Peyer's patch (tissue), 4 donors: ENCODE measurements around the gene PLN. TPM values are rescaled to one million over a fixed set of nuclear protein-coding genes. Genes with fewer than 3 reads are reported as not detected.

ENCODE experiments used
- DNase-seq, 3 donors: peaks; one replicate each; pipeline ENCODE4 v3.0.0-alpha.2; 2017 to 2019
- H3K27ac ChIP-seq, 4 donors: fragments of 200-600 bp; sonication (generic); one replicate each; pipeline ENCODE4 v1.5.1; 2016 to 2019
- H3K27me3 ChIP-seq, 2 donors: fragments of 200-600 bp; sonication (generic); one replicate each; pipeline ENCODE4 v1.5.1; 2019
- H3K36me3 ChIP-seq, 3 donors: fragments of 200-600 bp; sonication (generic); one replicate each; pipeline ENCODE4 v1.5.1; 2016 to 2019
- H3K4me1 ChIP-seq, 4 donors: fragments of 200-600 bp; sonication (generic); one replicate each; pipeline ENCODE4 v1.5.1; 2016 to 2019
- H3K4me3 ChIP-seq, 4 donors: fragments of 200-600 bp; sonication (generic); 1 replicate in 3 of 4; 2 replicates in 1 of 4; pipeline ENCODE4 v1.5.1; 2016 to 2019; ENCODE audit warnings: mild to moderate bottlenecking in 1 of 4
- H3K9me3 ChIP-seq, 4 donors: fragments of 200-600 bp; sonication (generic); one replicate each; pipeline ENCODE4 v1.5.1; 2016 to 2019; ENCODE audit warnings: mild to moderate bottlenecking in 1 of 4
- POLR2A ChIP-seq, 2 donors: fragments of 450-650 bp; IDR thresholded peaks; one replicate each; pipeline ENCODE4 v1.5.1; 2017; ENCODE audit warnings: antibody characterized with exemption in 2 of 2, mild to moderate bottlenecking in 2 of 2, moderate library complexity in 2 of 2
- total RNA-seq, 4 donors: library from RNA; depleted of rRNA; stranded (reverse); fragments of >200 nt; gene quantifications; one replicate each; pipeline ENCODE4 v1.1.0, GENCODE V29; 2016
- TF ChIP-seq, protein P1 (sequence below), 6 experiments: fragments of 450-650 bp in 4 of 6; fragments of 200-600 bp in 2 of 6; sonication (generic) in 1 of 6; IDR thresholded peaks; one replicate each; pipeline ENCODE4 v1.5.1; 2017 to 2019; ENCODE audit warnings: antibody characterized with exemption in 6 of 6, mild to moderate bottlenecking in 3 of 6, moderate library complexity in 1 of 6

Gene PLN
- total RNA-seq, 4 donors from 2014 or later, result 6.1 to 28.9 (median 12.2) TPM

DNA sequence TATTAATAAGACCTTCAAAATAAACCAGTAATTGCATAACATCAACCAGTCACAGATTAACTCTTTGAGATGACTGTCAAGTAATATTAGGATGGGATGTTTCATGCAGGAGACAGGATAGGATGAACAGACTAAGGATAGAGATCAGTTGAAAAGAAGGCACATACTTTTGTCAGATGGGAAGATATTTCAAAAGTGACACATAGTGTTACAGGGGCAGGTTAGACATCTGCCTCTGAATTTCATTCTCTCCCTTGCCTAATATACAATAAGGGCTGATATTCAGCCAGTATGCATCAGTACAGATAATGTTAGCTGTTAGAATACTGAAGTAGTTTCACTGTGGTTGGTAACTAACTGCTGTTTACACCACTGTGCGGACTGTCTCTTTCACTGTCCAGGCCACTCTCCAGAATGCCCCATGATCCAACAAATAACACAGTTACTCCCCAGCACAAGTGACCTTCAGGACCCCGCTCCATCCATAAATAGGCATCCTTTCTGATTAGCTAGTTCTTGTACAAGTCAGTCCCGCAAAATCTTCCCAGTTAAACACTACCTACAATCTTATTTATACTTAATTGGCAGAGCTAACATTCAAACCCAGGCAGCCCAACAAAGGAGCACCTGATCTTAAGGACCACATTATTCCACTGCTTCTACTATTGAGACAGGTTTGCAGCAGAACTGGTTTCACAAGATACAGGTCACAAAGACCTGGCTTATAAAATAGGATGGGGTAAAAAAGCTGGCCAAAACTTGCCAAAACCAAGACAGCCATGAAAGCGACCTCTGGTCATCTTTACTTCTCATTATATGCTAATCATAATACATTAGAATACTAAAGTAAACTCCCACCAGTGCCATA is 21.9 kb upstream of the PLN start:
- Histone ChIP-seq H3K4me3 (no peak overlapping the region), H3K27ac (peak overlapping the region in 1 of 4 donors; percentile 47), H3K27me3 (no peaks in the 10 kb centered on the region), H3K36me3 (no peaks in the 10 kb centered on the region), H3K4me1 (no peaks in the 10 kb centered on the region), H3K9me3 (no peaks in the 10 kb centered on the region)
- DNase-seq, result no peak
- no peak for TF ChIP-seq POLR2A (IDR thresholded peaks at IDR 0.05)
- TF ChIP-seq, protein P1, sequence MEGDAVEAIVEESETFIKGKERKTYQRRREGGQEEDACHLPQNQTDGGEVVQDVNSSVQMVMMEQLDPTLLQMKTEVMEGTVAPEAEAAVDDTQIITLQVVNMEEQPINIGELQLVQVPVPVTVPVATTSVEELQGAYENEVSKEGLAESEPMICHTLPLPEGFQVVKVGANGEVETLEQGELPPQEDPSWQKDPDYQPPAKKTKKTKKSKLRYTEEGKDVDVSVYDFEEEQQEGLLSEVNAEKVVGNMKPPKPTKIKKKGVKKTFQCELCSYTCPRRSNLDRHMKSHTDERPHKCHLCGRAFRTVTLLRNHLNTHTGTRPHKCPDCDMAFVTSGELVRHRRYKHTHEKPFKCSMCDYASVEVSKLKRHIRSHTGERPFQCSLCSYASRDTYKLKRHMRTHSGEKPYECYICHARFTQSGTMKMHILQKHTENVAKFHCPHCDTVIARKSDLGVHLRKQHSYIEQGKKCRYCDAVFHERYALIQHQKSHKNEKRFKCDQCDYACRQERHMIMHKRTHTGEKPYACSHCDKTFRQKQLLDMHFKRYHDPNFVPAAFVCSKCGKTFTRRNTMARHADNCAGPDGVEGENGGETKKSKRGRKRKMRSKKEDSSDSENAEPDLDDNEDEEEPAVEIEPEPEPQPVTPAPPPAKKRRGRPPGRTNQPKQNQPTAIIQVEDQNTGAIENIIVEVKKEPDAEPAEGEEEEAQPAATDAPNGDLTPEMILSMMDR (IDR thresholded peaks at IDR 0.05), result no peak

DNA sequence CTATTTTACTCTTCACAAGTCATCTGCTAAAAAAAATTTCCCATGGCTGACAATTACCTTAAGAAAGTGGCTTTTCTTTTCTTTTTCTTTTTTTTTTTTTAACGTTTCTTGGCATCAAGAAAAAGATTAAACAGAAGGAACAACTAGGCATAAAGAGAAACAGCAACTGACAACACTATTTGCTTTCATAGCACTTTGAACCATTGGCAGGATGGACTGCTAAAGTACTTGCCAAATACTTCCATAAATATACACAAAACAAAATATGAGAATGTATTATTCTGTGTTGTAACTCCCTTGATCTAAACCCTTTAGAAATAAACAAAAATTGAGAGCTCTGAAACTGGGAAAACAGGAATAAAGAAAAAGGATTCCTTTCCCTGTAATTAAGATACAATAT is 20.0 kb upstream of the PLN start:
- DNase-seq, result no peak
- Histone ChIP-seq H3K27me3 (no peaks in the 10 kb centered on the region), H3K36me3 (no peaks in the 10 kb centered on the region), H3K9me3 (no peaks in the 10 kb centered on the region), H3K27ac (no peak overlapping the region), H3K4me3 (no peak overlapping the region), H3K4me1 (no peaks in the 10 kb centered on the region)
- no peak for TF ChIP-seq POLR2A (IDR thresholded peaks at IDR 0.05)
- TF ChIP-seq, protein P1 (IDR thresholded peaks at IDR 0.05), result no peak

DNA sequence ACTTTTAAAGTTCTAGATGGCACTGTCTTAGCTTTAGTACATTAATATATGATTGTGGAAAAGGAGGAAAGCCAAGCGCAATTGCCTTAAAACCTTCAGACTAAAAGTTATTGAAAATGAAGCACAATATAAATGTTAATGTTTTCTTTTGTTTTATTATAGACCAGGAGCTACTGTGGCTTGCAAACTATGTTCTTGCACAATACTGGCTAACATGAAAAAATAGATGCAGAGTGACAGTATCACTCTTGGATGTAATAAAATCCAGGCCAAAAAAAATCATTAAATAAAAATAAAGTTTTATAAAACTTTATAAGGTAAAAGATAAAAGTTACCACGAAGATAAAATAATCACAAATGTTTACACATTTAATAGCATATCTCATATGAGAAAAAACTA is 18.3 kb upstream of the PLN start:
- Histone ChIP-seq H3K27ac (no peak overlapping the region), H3K4me1 (no peaks in the 10 kb centered on the region), H3K36me3 (no peaks in the 10 kb centered on the region), H3K27me3 (no peaks in the 10 kb centered on the region), H3K9me3 (no peaks in the 10 kb centered on the region), H3K4me3 (no peak overlapping the region)
- no peak for DNase-seq
- TF ChIP-seq, protein P1 (IDR thresholded peaks at IDR 0.05), result no peak
- TF ChIP-seq POLR2A (IDR thresholded peaks at IDR 0.05), result no peak

DNA sequence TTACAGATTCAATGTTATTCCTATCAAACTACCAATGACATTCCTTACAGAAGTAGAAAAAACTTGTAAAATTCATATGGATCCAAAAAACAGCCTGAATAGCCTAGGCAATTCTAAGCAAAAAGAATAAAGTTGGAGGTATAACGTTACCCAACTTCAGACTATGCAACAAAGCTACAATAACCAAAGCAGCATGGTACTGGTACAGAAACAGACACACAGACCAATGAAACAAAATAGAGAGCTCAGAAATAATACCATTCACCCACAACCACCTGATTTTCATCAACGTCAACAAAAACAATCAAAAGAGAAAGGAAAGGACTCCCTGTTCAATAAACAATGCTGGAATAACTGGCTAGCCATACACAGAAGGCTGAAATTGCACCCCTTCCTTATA is 17.2 kb upstream of the PLN start:
- Histone ChIP-seq H3K27me3 (no peaks in the 10 kb centered on the region), H3K27ac (no peak overlapping the region), H3K4me3 (no peak overlapping the region), H3K36me3 (no peaks in the 10 kb centered on the region), H3K4me1 (no peaks in the 10 kb centered on the region), H3K9me3 (no peaks in the 10 kb centered on the region)
- DNase-seq, result no peak
- TF ChIP-seq, protein P1 (IDR thresholded peaks at IDR 0.05), result no peak
- no peak for TF ChIP-seq POLR2A (IDR thresholded peaks at IDR 0.05)

DNA sequence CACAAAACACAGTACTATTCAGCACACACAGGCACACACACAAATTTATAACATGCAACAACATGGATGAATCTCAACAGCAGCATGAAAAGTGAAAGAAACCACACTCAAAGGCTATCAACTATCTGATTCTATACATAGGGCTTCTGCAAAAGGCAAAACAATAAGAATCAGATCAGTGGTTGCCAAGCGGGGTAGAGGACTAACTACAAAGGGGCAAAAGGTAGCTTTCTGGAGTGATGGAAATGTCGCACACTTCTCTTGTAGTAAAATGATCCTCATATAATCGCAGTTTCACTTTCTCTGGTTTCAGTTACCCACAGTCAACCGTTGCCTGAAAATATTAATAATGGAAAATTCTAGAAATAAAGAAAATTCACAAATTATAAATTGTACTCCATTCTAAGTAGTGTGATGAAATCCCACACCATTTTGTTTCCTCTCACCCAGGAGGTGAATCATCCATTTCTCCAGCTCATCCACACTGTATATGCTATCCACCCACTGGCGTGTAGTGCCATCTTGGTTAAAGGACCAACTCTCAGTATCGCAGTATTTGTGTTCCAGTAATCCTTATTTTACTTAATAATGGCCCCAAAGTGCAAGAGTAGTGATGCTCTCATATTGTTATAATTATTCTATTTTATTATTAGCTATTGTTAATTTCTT is 12.8 kb upstream of the PLN start:
- no peaks in the 10 kb centered on the region for H3K36me3 ChIP-seq

More for the DNA sequence above, 12.8 kb upstream of the PLN start:
- H3K27ac ChIP-seq, result no peak overlapping the region
- no peak for TF ChIP-seq POLR2A (IDR thresholded peaks at IDR 0.05)
- TF ChIP-seq, protein P1 (IDR thresholded peaks at IDR 0.05), result no peak
- no peaks in the 10 kb centered on the region for H3K4me1 ChIP-seq
- no peak overlapping the region for H3K4me3 ChIP-seq
- no peaks in the 10 kb centered on the region for H3K9me3 ChIP-seq
- no peaks in the 10 kb centered on the region for H3K27me3 ChIP-seq
- DNase-seq, result no peak
